Rectal smooth muscle tissue (tissue), 1 donor: Measurements from ENCODE around the gene RNU1-3.
A peak's percentile ranks its signal among the peaks of the same experiment; 100 is the strongest.
"Not testable (repeated sequence)": the region's sequence is repeated elsewhere in the genome, so short reads cannot be mapped to it uniquely, and the experiment has no call there.

ENCODE experiments used
- H3K27ac ChIP-seq: one replicate; pipeline ENCODE4 v1.7.0; 2013; ENCODE audit warnings: low read depth, low read length, inconsistent platforms
- H3K27me3 ChIP-seq: one replicate; pipeline ENCODE4 v1.7.0; 2013; ENCODE audit warnings: low read length; ENCODE audit not compliant: control insufficient read depth, insufficient read depth
- H3K36me3 ChIP-seq: one replicate; pipeline ENCODE4 v1.7.0; 2013; ENCODE audit warnings: low read length; ENCODE audit not compliant: control insufficient read depth, insufficient read depth
- H3K4me1 ChIP-seq: one replicate; pipeline ENCODE4 v1.7.0; 2013; ENCODE audit warnings: low read length; ENCODE audit not compliant: control insufficient read depth, insufficient read depth
- H3K4me3 ChIP-seq: one replicate; pipeline ENCODE4 v1.7.0; 2013; ENCODE audit warnings: low read length
- H3K9ac ChIP-seq: one replicate; pipeline ENCODE4 v1.7.0; 2013; ENCODE audit warnings: low read length

The RNU1-3 gene

GRCh38 chr1:16635959-16636358 lies 30.8 kb downstream of the RNU1-3 start:
- not testable (repeated sequence) for H3K27ac ChIP-seq, H3K4me3 ChIP-seq, H3K4me1 ChIP-seq, H3K9ac ChIP-seq, H3K27me3 ChIP-seq
- peaks cover 31% of the 10 kb centered on the region for H3K36me3 ChIP-seq

- H3K4me3 ChIP-seq, H3K27me3 ChIP-seq, H3K4me1 ChIP-seq, H3K9ac ChIP-seq, H3K27ac ChIP-seq: not testable (repeated sequence)
- peaks cover 38% of the 10 kb centered on the region for H3K36me3 ChIP-seq
Measured at GRCh38 chr1:16633540-16634282, 33.0 kb downstream of the RNU1-3 start.

- H3K27me3 ChIP-seq, H3K4me1 ChIP-seq, H3K9ac ChIP-seq, H3K4me3 ChIP-seq, H3K27ac ChIP-seq: not testable (repeated sequence)
- peaks cover 44% of the 10 kb centered on the region for H3K36me3 ChIP-seq
Measured at GRCh38 chr1:16632044-16632850, 34.5 kb downstream of the RNU1-3 start.

- H3K4me3 ChIP-seq = no peak overlapping the region
- H3K9ac ChIP-seq = no peak overlapping the region
- H3K36me3 ChIP-seq = peaks cover 46% of the 10 kb centered on the region
Measured at GRCh38 chr1:16631248-16632043, 35.3 kb downstream of the RNU1-3 start.

GRCh38 chr1:16630661-16631247 lies 36.0 kb downstream of the RNU1-3 start:
- no peaks in the 10 kb centered on the region for H3K4me1 ChIP-seq
- no peaks in the 10 kb centered on the region for H3K27me3 ChIP-seq
- no peak overlapping the region for H3K9ac ChIP-seq
- H3K27ac ChIP-seq = no peak overlapping the region
- H3K4me3 ChIP-seq = no peak overlapping the region
- peaks cover 53% of the 10 kb centered on the region for H3K36me3 ChIP-seq

More at GRCh38 chr1:16631248-16632043, 35.3 kb downstream of the RNU1-3 start:
- H3K4me1 ChIP-seq = no peaks in the 10 kb centered on the region
- no peak overlapping the region for H3K27ac ChIP-seq
- no peaks in the 10 kb centered on the region for H3K27me3 ChIP-seq

GRCh38 chr1:16629916-16630530 lies 36.7 kb downstream of the RNU1-3 start:
- H3K9ac ChIP-seq, H3K4me1 ChIP-seq, H3K4me3 ChIP-seq, H3K27ac ChIP-seq, H3K27me3 ChIP-seq: not testable (repeated sequence)
- H3K36me3 ChIP-seq = peaks cover 58% of the 10 kb centered on the region

GRCh38 chr1:16628361-16629111 lies 38.2 kb downstream of the RNU1-3 start:
- no peaks in the 10 kb centered on the region for H3K27me3 ChIP-seq
- H3K9ac ChIP-seq = peak overlapping the region; percentile 3
- H3K4me3 ChIP-seq = no peak overlapping the region
- H3K36me3 ChIP-seq = peaks cover 55% of the 10 kb centered on the region
- H3K4me1 ChIP-seq = no peaks in the 10 kb centered on the region
- H3K27ac ChIP-seq = no peak overlapping the region

- peaks cover 40% of the 10 kb centered on the region for H3K36me3 ChIP-seq
- H3K4me3 ChIP-seq, H3K9ac ChIP-seq, H3K4me1 ChIP-seq, H3K27me3 ChIP-seq, H3K27ac ChIP-seq: not testable (repeated sequence)
Measured at GRCh38 chr1:16626409-16626983, 40.3 kb downstream of the RNU1-3 start.

- Histone ChIP-seq H3K4me3 (no peak overlapping the region), H3K4me1 (no peaks in the 10 kb centered on the region), H3K9ac (no peak overlapping the region), H3K27ac (no peak overlapping the region), H3K27me3 (no peaks in the 10 kb centered on the region), H3K36me3 (peaks cover 37% of the 10 kb centered on the region)
Measured at GRCh38 chr1:16625497-16626408, 41.0 kb downstream of the RNU1-3 start.

GRCh38 chr1:16623812-16624719 lies 42.7 kb downstream of the RNU1-3 start:
- H3K27me3 ChIP-seq, H3K27ac ChIP-seq, H3K9ac ChIP-seq, H3K4me1 ChIP-seq, H3K4me3 ChIP-seq: not testable (repeated sequence)
- H3K36me3 ChIP-seq = peaks cover 30% of the 10 kb centered on the region
